DND-41 (cell line): Measurements from ENCODE around the gene MXI1.

Experiments
- ATAC-seq: fragments of 200-7000 bp; cut with Tn5 transposase; 3 replicates; pipeline ENCODE4 v1.9.1; 2021; ENCODE audit warnings: low read depth; ENCODE audit not compliant: insufficient read depth
- DNase-seq: peaks from one replicate; pipeline ENCODE4 v3.0.0-alpha.2; 2020
- H2AFZ ChIP-seq: 2 replicates; pipeline ENCODE4 v1.6.0; 2012; ENCODE audit warnings: low read depth, low read length
- H3K27ac ChIP-seq: 2 replicates; pipeline ENCODE4 v1.5.1; 2012; ENCODE audit warnings: low read length, inconsistent platforms
- H3K27me3 ChIP-seq: fragments of 200-600 bp; sonication (generic); 2 replicates; pipeline ENCODE4 v1.6.0; 2012; ENCODE audit warnings: low read length, mild to moderate bottlenecking, inconsistent platforms; ENCODE audit not compliant: insufficient read depth, poor library complexity
- H3K36me3 ChIP-seq: 2 replicates; pipeline ENCODE4 v1.5.1; 2012; ENCODE audit warnings: low read length, inconsistent platforms; ENCODE audit not compliant: insufficient read depth
- H3K4me1 ChIP-seq: 2 replicates; pipeline ENCODE4 v1.5.1; 2012; ENCODE audit warnings: mild to moderate bottlenecking, low read length; ENCODE audit not compliant: insufficient read depth
- H3K4me2 ChIP-seq: 2 replicates; pipeline ENCODE4 v1.6.0; 2012; ENCODE audit warnings: mild to moderate bottlenecking, moderate library complexity, low read length, inconsistent platforms; ENCODE audit not compliant: insufficient read depth
- H3K4me3 ChIP-seq, 2 experiments: fragments of 200-600 bp in 1 of 2; shearing (Covaris generic) in 1 of 2; 2 replicates each; pipeline ENCODE4 v1.5.1; 2012 to 2016; ENCODE audit warnings: inconsistent platforms in 2 of 2, low read length in 2 of 2, mild to moderate bottlenecking in 2 of 2, low read depth in 1 of 2, moderate library complexity in 1 of 2
- H3K79me2 ChIP-seq: 2 replicates; pipeline ENCODE4 v1.6.0; 2012; ENCODE audit warnings: low read length, inconsistent platforms; ENCODE audit not compliant: insufficient read depth
- H3K9ac ChIP-seq: 2 replicates; pipeline ENCODE4 v1.6.0; 2012; ENCODE audit warnings: low read depth, mild to moderate bottlenecking, inconsistent platforms, low read length, moderate library complexity
- H3K9me3 ChIP-seq: 2 replicates; pipeline ENCODE4 v1.5.1; 2012; ENCODE audit warnings: low read length, moderate library complexity, mild to moderate bottlenecking, inconsistent platforms; ENCODE audit not compliant: insufficient read depth, severe bottlenecking
- H4K20me1 ChIP-seq: 2 replicates; pipeline ENCODE4 v1.6.0; 2012; ENCODE audit warnings: low read length; ENCODE audit not compliant: insufficient read depth
- CTCF ChIP-seq: IDR thresholded peaks from 2 replicates; pipeline ENCODE4 v1.5.1; 2012; ENCODE audit warnings: borderline replicate concordance, low read length, moderate library complexity, mild to moderate bottlenecking; ENCODE audit not compliant: poor library complexity, severe bottlenecking; ENCODE audit errors: extremely low read depth
- EZH2 ChIP-seq: IDR thresholded peaks from 3 replicates; pipeline ENCODE4 v1.6.1; 2012; ENCODE audit warnings: borderline replicate concordance, low read depth, mild to moderate bottlenecking, moderate library complexity, low read length, inconsistent platforms; ENCODE audit not compliant: severe bottlenecking

Gene MXI1

GRCh38 chr10:110211465-110211843 is 4.0 kb downstream of the MXI1 start:
- no peak for DNase-seq
- H3K27ac ChIP-seq = no peak overlapping the region
- peaks cover 86% of the 10 kb centered on the region for H3K27me3 ChIP-seq
- peak overlapping the region in 1 of 2 experiments; percentile 76; a peak in 2 of 4 replicates for H3K4me3 ChIP-seq
- H3K36me3 ChIP-seq = no peaks in the 10 kb centered on the region
- peaks cover 51% of the 10 kb centered on the region for H3K4me1 ChIP-seq
- no peak for ATAC-seq
- H3K9ac ChIP-seq = peak overlapping the region; percentile 63; the same call in 1 of the 2 replicates
- no peaks in the 10 kb centered on the region; the same call in 1 of the 2 replicates for H4K20me1 ChIP-seq
- H2AFZ ChIP-seq = peak overlapping the region; percentile 87
- no peaks in the 10 kb centered on the region for H3K9me3 ChIP-seq
- H3K79me2 ChIP-seq = no peaks in the 10 kb centered on the region
- H3K4me2 ChIP-seq = peak overlapping the region; percentile 93
- TF ChIP-seq CTCF = no peak
- TF ChIP-seq EZH2 = no peak

- Histone ChIP-seq H3K9me3 (no peaks in the 10 kb centered on the region), H3K4me3 (no peak overlapping the region), H2AFZ (no peak overlapping the region), H3K79me2 (no peaks in the 10 kb centered on the region), H4K20me1 (no peaks in the 10 kb centered on the region; the same call in 1 of the 2 replicates), H3K27me3 (peaks cover 84% of the 10 kb centered on the region), H3K36me3 (no peaks in the 10 kb centered on the region), H3K4me2 (no peak overlapping the region), H3K27ac (no peak overlapping the region), H3K9ac (no peak overlapping the region), H3K4me1 (peaks cover 50% of the 10 kb centered on the region)
- ATAC-seq = no peak
- DNase-seq = no peak
- TF ChIP-seq CTCF = no peak
- no peak for TF ChIP-seq EZH2
Measured at GRCh38 chr10:110212119-110213006, 5.0 kb downstream of the MXI1 start.

- no peaks in the 10 kb centered on the region for H3K9me3 ChIP-seq
- H3K4me3 ChIP-seq = no peak overlapping the region
- H3K27me3 ChIP-seq = peaks cover 68% of the 10 kb centered on the region
- H3K4me1 ChIP-seq = peaks cover 29% of the 10 kb centered on the region
- TF ChIP-seq CTCF = no peak
- TF ChIP-seq EZH2 = no peak
- H3K9ac ChIP-seq = no peak overlapping the region
- no peak overlapping the region for H2AFZ ChIP-seq
- no peak overlapping the region for H3K4me2 ChIP-seq
- no peaks in the 10 kb centered on the region for H3K36me3 ChIP-seq
- DNase-seq (peak; percentile 27), ATAC-seq (no peak)
- no peak overlapping the region for H3K27ac ChIP-seq
- no peaks in the 10 kb centered on the region; the same call in 1 of the 2 replicates for H4K20me1 ChIP-seq
- H3K79me2 ChIP-seq = no peaks in the 10 kb centered on the region
Measured at GRCh38 chr10:110214371-110214826, 7.0 kb downstream of the MXI1 start.
